Choroid plexus epithelial cell (primary cell): ENCODE results near the gene CABP7.

Experiments used
- DNase-seq: peaks from one replicate; pipeline ENCODE4 v3.0.0-alpha.2; 2010; ENCODE audit warnings: low read depth
- H3K4me3 ChIP-seq: 2 replicates; pipeline ENCODE4 v1.5.1; 2011; ENCODE audit warnings: low read depth, mild to moderate bottlenecking, control low read depth, low read length, moderate library complexity
- CTCF ChIP-seq: conservative IDR thresholded peaks from 2 replicates; pipeline ENCODE4 v1.5.1; 2011; ENCODE audit warnings: low read depth, mild to moderate bottlenecking, control low read depth, inconsistent platforms, low read length, moderate library complexity

Gene CABP7

GRCh38 chr22:29772170-29772641 lies 52.4 kb downstream of the CABP7 start:
- peak; percentile 76 for TF ChIP-seq CTCF
- no peak overlapping the region for H3K4me3 ChIP-seq
- peak; percentile 75 for DNase-seq

GRCh38 chr22:29773233-29773632 lies 53.4 kb downstream of the CABP7 start:
- DNase-seq = peak; percentile 44
- no peak for TF ChIP-seq CTCF
- H3K4me3 ChIP-seq = no peak overlapping the region

- TF ChIP-seq CTCF = no peak
- DNase-seq = no peak
- H3K4me3 ChIP-seq = no peak overlapping the region
These were observed 60.4 kb downstream of the CABP7 start for GRCh38 chr22:29780220-29780619.

- TF ChIP-seq CTCF = no peak
- H3K4me3 ChIP-seq = no peak overlapping the region
- DNase-seq = peak; percentile 78
These were observed 61.2 kb downstream of the CABP7 start for GRCh38 chr22:29780748-29781676.
